Trophoblast cell (in vitro differentiated cells and primary cell): ENCODE results near the gene GHRL.

Experiments used
- DNase-seq, 2 donors: peaks; one replicate each; pipeline ENCODE4 v3.0.0-alpha.2; 2016
- H2AFZ ChIP-seq: 2 replicates; pipeline ENCODE4 v1.6.1; 2013; ENCODE audit warnings: low read length, moderate library complexity, mild to moderate bottlenecking; ENCODE audit not compliant: insufficient read depth, poor library complexity
- H2AK5ac ChIP-seq: 2 replicates; pipeline ENCODE4 v1.6.1; 2013; ENCODE audit warnings: mild to moderate bottlenecking, low read length
- H2BK120ac ChIP-seq: 2 replicates; pipeline ENCODE4 v1.6.1; 2013; ENCODE audit warnings: low read length, mild to moderate bottlenecking, moderate library complexity; ENCODE audit not compliant: insufficient read depth, poor library complexity
- H2BK12ac ChIP-seq: 2 replicates; pipeline ENCODE4 v1.6.1; 2013; ENCODE audit warnings: mild to moderate bottlenecking, low read length, moderate library complexity
- H2BK5ac ChIP-seq: 2 replicates; pipeline ENCODE4 v1.6.1; 2013; ENCODE audit warnings: low read length, low read depth, moderate library complexity, mild to moderate bottlenecking; ENCODE audit not compliant: poor library complexity
- H3K14ac ChIP-seq: 2 replicates; pipeline ENCODE4 v1.6.1; 2013; ENCODE audit warnings: mild to moderate bottlenecking, low read length
- H3K18ac ChIP-seq: 2 replicates; pipeline ENCODE4 v1.6.1; 2013; ENCODE audit warnings: mild to moderate bottlenecking, low read length
- H3K23ac ChIP-seq: 2 replicates; pipeline ENCODE4 v1.6.1; 2013; ENCODE audit warnings: low read length
- H3K27ac ChIP-seq: 2 replicates; pipeline ENCODE4 v1.5.1; 2013; ENCODE audit warnings: low read depth, mild to moderate bottlenecking, inconsistent platforms, low read length, moderate library complexity
- H3K27me3 ChIP-seq: 2 replicates; pipeline ENCODE4 v1.6.1; 2013; ENCODE audit warnings: inconsistent platforms, mild to moderate bottlenecking, low read length, moderate library complexity; ENCODE audit not compliant: insufficient read depth
- H3K36me3 ChIP-seq, 2 experiments: 1 replicate in 1 of 2; 2 replicates in 1 of 2; pipeline ENCODE4 v1.6.1; 2013; ENCODE audit warnings: low read length in 2 of 2, mild to moderate bottlenecking in 2 of 2, moderate library complexity in 1 of 2; ENCODE audit not compliant: insufficient read depth in 2 of 2, control insufficient read depth in 1 of 2
- H3K4ac ChIP-seq: 2 replicates; pipeline ENCODE4 v1.6.1; 2013; ENCODE audit warnings: low read depth, mild to moderate bottlenecking, low read length, moderate library complexity
- H3K4me1 ChIP-seq, 2 experiments: 1 replicate in 1 of 2; 2 replicates in 1 of 2; pipeline ENCODE4 v1.6.1; 2013; ENCODE audit warnings: low read length in 2 of 2, mild to moderate bottlenecking in 2 of 2, moderate library complexity in 1 of 2; ENCODE audit not compliant: insufficient read depth in 2 of 2, control insufficient read depth in 1 of 2
- H3K4me2 ChIP-seq: 2 replicates; pipeline ENCODE4 v1.6.1; 2013; ENCODE audit warnings: inconsistent platforms, mild to moderate bottlenecking, low read length, moderate library complexity
- H3K4me3 ChIP-seq: 2 replicates; pipeline ENCODE4 v1.5.1; 2013; ENCODE audit warnings: mild to moderate bottlenecking, low read depth, low read length, inconsistent platforms
- H3K79me1 ChIP-seq: one replicate; pipeline ENCODE4 v1.6.1; 2013; ENCODE audit warnings: low read length
- H3K79me2 ChIP-seq: 2 replicates; pipeline ENCODE4 v1.6.1; 2013; ENCODE audit warnings: low read length, mild to moderate bottlenecking; ENCODE audit not compliant: control insufficient read depth, insufficient read depth, poor library complexity
- H3K9ac ChIP-seq: 2 replicates; pipeline ENCODE4 v1.6.1; 2013; ENCODE audit warnings: mild to moderate bottlenecking, low read length
- H3K9me3 ChIP-seq: 2 replicates; pipeline ENCODE4 v1.6.1; 2013; ENCODE audit warnings: low read depth, mild to moderate bottlenecking, control low read depth, inconsistent platforms, low read length; ENCODE audit not compliant: insufficient read depth
- H4K12ac ChIP-seq: 2 replicates; pipeline ENCODE4 v1.6.1; 2013; ENCODE audit warnings: low read depth, mild to moderate bottlenecking, low read length, moderate library complexity
- H4K8ac ChIP-seq: 2 replicates; pipeline ENCODE4 v1.6.1; 2013; ENCODE audit warnings: low read depth, mild to moderate bottlenecking, low read length, moderate library complexity
- H4K91ac ChIP-seq: one replicate; pipeline ENCODE4 v1.6.1; 2013; ENCODE audit warnings: low read depth, mild to moderate bottlenecking, low read length, moderate library complexity
- WGBS: extraction: QIAGEN DNeasy Blood & Tissue Kit; methylation state at CpG from one replicate; pipeline ENCODE4 v1.1.7; 2013; ENCODE audit warnings: missing lambda C conversion rate; ENCODE audit not compliant: insufficient read length, insufficient coverage; ENCODE audit errors: extremely low coverage; 5-methylcytosine and 5-hydroxymethylcytosine counted together

GHRL gene

GRCh38 chr3:10319251-10319650 is 26.5 kb upstream of the GHRL start:
- Histone ChIP-seq H3K79me1 (peaks cover 6% of the 10 kb centered on the region), H4K91ac (no peak overlapping the region), H3K79me2 (peaks cover 12% of the 10 kb centered on the region), H3K27me3 (no peaks in the 10 kb centered on the region), H3K27ac (no peak overlapping the region), H3K4me1 (peaks cover 0 to 2% of the 10 kb centered on the region in 2 experiments), H3K9me3 (no peaks in the 10 kb centered on the region), H2BK5ac (no peak overlapping the region), H3K36me3 (peaks cover 33 to 45% of the 10 kb centered on the region in 2 experiments), H3K9ac (no peak overlapping the region), H3K4ac (peak overlapping the region; percentile 68), H4K12ac (no peak overlapping the region), H2AK5ac (no peak overlapping the region), H3K4me2 (peak overlapping the region; percentile 56), H3K18ac (no peak overlapping the region), H2BK12ac (no peak overlapping the region), H2BK120ac (no peak overlapping the region), H2AFZ (no peak overlapping the region), H3K14ac (no peak overlapping the region), H3K4me3 (no peak overlapping the region), H4K8ac (no peak overlapping the region), H3K23ac (no peak overlapping the region)
- no peak for DNase-seq
- WGBS = no CpG with 5 or more reads among the region's 6 CpGs

GRCh38 chr3:10317961-10318350 is 25.2 kb upstream of the GHRL start:
- H4K91ac ChIP-seq = no peak overlapping the region
- no peak overlapping the region for H2AFZ ChIP-seq
- no peak overlapping the region for H3K18ac ChIP-seq
- H2BK12ac ChIP-seq = no peak overlapping the region
- no peak overlapping the region for H3K14ac ChIP-seq
- H2AK5ac ChIP-seq = no peak overlapping the region
- no peaks in the 10 kb centered on the region for H3K27me3 ChIP-seq
- H3K36me3 ChIP-seq = peaks cover 40 to 56% of the 10 kb centered on the region in 2 experiments
- H3K23ac ChIP-seq = no peak overlapping the region
- H4K12ac ChIP-seq = no peak overlapping the region
- H3K4me1 ChIP-seq = peaks cover 0 to 2% of the 10 kb centered on the region in 2 experiments
- H3K9me3 ChIP-seq = no peaks in the 10 kb centered on the region
- no peak overlapping the region for H4K8ac ChIP-seq
- peaks cover 6% of the 10 kb centered on the region for H3K79me1 ChIP-seq
- no peak overlapping the region for H3K4me3 ChIP-seq
- peaks cover 12% of the 10 kb centered on the region for H3K79me2 ChIP-seq
- no peak overlapping the region for H2BK5ac ChIP-seq
- no peak overlapping the region for H3K27ac ChIP-seq
- no peak overlapping the region for H2BK120ac ChIP-seq
- H3K4me2 ChIP-seq = no peak overlapping the region
- no peak overlapping the region for H3K9ac ChIP-seq
- no CpG with 5 or more reads among the region's 3 CpGs for WGBS
- DNase-seq = no peak
- H3K4ac ChIP-seq = no peak overlapping the region

GRCh38 chr3:10317311-10317960 is 24.7 kb upstream of the GHRL start:
- Histone ChIP-seq H4K12ac (no peak overlapping the region), H3K18ac (no peak overlapping the region), H3K79me2 (peaks cover 12% of the 10 kb centered on the region), H3K14ac (no peak overlapping the region), H2BK5ac (no peak overlapping the region), H3K4me2 (no peak overlapping the region), H4K8ac (no peak overlapping the region), H2BK120ac (no peak overlapping the region), H2AK5ac (no peak overlapping the region), H3K9me3 (no peaks in the 10 kb centered on the region), H3K4me1 (peaks cover 0 to 2% of the 10 kb centered on the region in 2 experiments), H3K4me3 (no peak overlapping the region), H3K27me3 (no peaks in the 10 kb centered on the region), H3K9ac (no peak overlapping the region), H2BK12ac (no peak overlapping the region), H4K91ac (no peak overlapping the region), H2AFZ (no peak overlapping the region), H3K79me1 (peaks cover 6% of the 10 kb centered on the region), H3K23ac (no peak overlapping the region), H3K27ac (no peak overlapping the region), H3K36me3 (peaks cover 45 to 61% of the 10 kb centered on the region in 2 experiments), H3K4ac (no peak overlapping the region)
- WGBS = no CpG with 5 or more reads among the region's 4 CpGs
- DNase-seq = no peak

GRCh38 chr3:10315771-10316344 is 23.1 kb upstream of the GHRL start:
- peaks cover 6% of the 10 kb centered on the region for H3K79me1 ChIP-seq
- H4K91ac ChIP-seq = no peak overlapping the region
- H3K14ac ChIP-seq = no peak overlapping the region
- H2BK120ac ChIP-seq = no peak overlapping the region
- H4K8ac ChIP-seq = no peak overlapping the region
- H3K9me3 ChIP-seq = no peaks in the 10 kb centered on the region
- H3K18ac ChIP-seq = no peak overlapping the region
- DNase-seq = no peak
- no peak overlapping the region for H2BK12ac ChIP-seq
- no peak overlapping the region for H3K27ac ChIP-seq
- no peaks in the 10 kb centered on the region for H3K27me3 ChIP-seq
- no peak overlapping the region for H2AK5ac ChIP-seq
- H3K79me2 ChIP-seq = peaks cover 12% of the 10 kb centered on the region
- H3K4me1 ChIP-seq = peaks cover 0 to 2% of the 10 kb centered on the region in 2 experiments
- no peak overlapping the region for H2AFZ ChIP-seq
- H3K4me2 ChIP-seq = no peak overlapping the region
- H4K12ac ChIP-seq = no peak overlapping the region
- H3K23ac ChIP-seq = no peak overlapping the region
- no peak overlapping the region for H3K4me3 ChIP-seq
- H3K36me3 ChIP-seq = peaks cover 55 to 75% of the 10 kb centered on the region in 2 experiments
- no peak overlapping the region for H3K9ac ChIP-seq
- no peak overlapping the region for H3K4ac ChIP-seq
- no peak overlapping the region for H2BK5ac ChIP-seq
- no CpG with 5 or more reads among the region's 4 CpGs for WGBS
